Iris pigment epithelial cell (primary cell): ENCODE measurements around the gene TSPAN2.

Experiments used
- DNase-seq: peaks from one replicate; pipeline ENCODE4 v3.0.0-alpha.2; 2011; ENCODE audit warnings: low read depth

TSPAN2 gene

GRCh38 chr1:115113766-115114165 is 24.5 kb upstream of the TSPAN2 start:
- peak; percentile 29 for DNase-seq

- DNase-seq: no peak
Observed at GRCh38 chr1:115112496-115113375, 23.4 kb upstream of the TSPAN2 start.

DNA sequence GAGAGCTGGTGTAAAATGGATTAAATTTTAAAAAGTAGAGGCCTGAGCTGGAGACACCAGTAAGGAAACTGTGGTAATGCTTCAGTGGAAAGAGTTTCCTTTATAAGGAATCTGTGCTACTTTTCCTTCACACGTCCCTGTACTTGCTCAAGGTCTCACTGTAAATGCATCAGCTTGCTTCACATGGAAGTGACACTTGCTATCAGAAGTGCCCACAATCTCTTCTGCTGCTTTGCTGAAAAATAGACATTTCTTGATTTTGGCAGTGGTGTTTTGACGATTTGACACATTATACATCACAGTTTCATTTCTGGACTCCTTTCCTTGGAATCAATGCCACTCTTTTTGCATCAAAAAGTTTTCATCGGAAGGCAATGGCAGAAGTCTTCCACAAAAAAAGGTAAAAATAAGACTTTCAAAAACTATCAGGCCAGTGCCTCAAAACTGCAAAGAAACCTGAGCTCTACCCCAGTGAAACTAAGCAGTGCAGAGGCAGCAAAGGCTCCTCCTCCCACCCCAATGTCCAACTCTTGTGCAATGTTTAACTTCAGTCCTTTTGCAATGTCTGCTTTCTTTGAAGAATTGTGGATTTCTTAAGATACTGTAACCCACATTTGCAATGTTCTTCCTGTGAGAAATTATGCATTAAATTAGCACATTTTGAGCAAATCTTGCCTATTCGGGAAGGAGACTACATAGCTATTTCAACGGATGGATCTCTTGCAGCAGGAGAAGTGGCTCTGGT is 18.4 kb upstream of the TSPAN2 start:
- DNase-seq: peak; percentile 84

DNA sequence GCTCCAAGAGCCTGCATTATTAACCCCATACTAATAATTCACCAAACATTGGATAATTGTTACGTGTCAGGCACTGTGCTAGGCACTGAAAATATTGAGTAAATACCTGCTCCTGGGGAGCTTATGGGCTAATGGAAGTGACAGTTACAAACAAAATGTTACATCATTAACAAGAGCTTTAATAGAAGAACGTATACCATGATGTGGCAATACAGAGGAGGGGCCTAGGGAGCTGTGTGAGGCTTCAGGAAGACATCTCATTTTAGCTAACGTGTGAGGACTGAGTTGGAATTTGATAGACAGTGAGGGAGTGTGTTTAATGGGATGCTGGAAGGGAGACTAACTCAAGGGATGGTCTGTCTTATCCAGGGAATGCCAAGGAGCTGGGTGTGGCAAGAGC is 16.5 kb upstream of the TSPAN2 start:
- DNase-seq: no peak

DNA sequence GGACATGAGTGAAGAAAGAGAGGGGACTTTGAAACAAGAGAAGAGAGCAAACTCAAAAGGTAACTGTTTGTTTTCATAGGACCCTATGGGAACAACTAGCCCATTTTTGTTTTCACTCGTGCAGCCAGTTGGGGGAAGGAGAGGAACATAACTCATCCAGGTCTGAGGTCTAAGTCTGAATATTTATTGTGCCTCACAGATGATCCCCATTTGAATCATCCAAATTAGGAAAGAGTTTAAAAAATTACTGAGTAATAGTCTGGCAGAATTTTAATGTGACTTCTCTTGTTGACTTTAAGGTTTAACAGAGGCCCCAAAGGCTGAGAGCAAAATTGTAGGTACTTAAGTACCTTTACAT is 10.4 kb upstream of the TSPAN2 start:
- no peak for DNase-seq

- no peak for DNase-seq
Observed at GRCh38 chr1:115098979-115099692, 9.8 kb upstream of the TSPAN2 start.

DNA sequence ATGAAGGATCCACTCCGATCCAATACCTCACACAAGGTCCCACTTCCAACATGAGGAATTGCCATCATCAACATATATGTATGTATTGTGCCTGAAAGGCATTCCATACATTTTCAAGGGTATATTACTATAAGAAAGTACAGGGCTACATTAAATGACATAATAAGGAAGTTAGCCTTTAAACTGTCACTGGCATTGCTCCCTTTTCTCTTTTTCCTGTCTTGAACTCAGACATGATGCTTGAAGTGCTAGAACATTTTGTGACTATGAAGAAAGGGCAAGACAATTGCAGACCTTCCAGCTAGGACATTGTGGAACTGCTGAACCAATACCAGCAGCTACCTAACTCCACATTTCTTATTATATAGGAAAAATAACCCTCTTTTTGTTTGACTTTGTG is 2.9 kb upstream of the TSPAN2 start:
- no peak for DNase-seq

DNA sequence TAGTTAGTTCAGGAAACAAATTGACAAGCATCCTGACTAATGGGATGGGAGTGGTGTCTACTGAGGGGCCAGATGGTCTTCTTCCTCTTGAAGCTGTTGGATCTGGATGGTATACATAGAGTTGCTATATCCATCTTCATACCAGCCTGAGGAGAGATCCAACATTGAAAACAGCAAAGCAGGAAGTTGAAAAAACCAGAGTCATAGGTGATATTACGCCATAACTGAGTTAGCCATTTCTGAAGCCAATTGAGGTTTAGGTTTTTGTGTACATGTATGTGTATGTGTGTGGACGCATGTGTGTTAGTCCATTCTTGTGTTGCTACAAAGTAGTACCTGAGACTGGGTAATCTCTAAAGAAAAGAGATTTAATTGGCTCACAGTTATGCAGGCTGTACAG is 2.3 kb upstream of the TSPAN2 start:
- DNase-seq: no peak

DNA sequence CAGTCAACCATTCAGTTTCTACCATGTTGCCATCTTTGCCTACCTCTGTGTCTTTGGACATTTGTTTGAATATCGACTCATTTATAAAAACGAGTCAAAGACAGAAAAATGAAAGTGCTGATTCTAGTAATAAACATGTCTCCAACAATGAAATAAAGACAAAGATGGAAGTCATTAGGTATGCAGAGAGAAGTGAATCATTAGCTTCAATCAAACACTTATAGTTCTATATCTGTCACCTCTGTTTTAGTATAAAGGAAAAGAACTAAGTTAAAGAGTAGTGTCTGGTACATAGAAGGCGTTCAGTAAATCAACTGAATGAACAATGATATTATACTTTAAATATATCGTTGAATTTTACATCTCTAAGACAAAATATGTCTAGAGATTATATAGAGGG is 1.7 kb upstream of the TSPAN2 start:
- DNase-seq: no peak

DNA sequence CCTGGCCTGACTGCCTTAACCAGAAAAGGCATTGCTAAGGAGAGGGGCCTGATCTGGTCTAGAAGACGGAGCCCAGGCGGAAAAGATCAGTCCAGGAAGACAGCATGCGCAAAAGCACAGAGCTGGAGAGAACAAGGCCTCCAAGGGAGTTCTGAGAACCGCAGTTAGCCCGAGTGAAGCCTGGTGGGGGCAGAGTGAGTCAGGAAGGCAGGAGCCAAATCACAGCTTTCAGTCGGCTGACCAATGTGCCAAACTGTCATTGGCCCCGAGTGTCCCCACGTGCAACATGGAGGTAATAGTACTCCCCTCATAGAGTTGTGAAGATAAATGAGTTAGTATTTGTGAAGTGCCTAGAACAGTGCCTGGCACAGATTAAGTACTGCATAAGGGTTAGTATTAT is 1.2 kb upstream of the TSPAN2 start:
- peak; percentile 50 for DNase-seq

DNA sequence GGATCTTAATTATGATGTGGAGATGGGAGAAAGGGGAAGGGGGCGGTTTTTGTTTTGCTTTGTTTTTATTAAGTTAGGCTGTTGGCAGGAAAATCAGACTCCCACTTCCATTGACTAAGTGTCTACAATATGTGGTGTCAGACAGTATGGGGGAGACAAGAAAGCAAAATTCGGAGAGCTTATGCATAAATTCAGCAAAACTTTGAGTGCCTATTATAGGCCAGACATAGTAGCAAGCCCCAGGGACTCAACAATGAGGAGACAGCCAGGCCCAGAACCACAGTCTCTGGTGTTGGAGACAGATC is 835 bp upstream of the TSPAN2 start:
- DNase-seq: no peak

- no peak for DNase-seq
Observed at GRCh38 chr1:115088871-115089419, 358 bp downstream of the TSPAN2 start.

DNA sequence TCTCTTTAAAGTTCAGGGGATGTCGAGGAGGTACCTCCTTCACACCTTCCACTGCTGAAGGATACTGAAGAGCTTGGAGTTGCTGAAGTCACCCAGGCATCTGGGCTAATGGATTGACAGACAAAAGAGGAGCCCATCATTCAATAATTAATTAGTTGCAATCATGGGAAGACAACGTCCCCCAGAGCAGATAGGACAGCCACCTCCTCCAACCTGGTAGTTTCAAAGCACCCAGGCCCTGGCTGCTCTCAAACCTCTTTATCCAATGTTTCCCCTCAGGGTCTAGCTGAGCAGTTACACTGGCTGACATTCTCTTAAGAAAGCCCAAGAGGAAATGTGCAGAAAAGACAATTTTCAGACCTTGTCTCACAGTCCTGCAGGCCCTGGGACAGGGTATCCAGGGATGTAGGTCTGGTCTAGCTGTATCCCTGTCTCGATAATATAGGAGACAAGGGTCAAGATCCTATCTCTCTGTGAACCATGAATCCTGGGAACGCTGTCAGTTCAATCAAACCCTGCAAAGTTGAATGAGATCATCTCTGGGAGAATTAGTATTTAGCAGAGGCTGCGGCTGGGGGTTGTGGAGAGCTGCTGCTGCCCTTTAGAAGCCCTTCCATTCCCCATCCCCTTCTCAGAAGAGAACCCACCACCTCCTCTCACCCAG is 1.1 kb downstream of the TSPAN2 start:
- DNase-seq: no peak

- no peak for DNase-seq
Observed at GRCh38 chr1:115086176-115086830, 3.0 kb downstream of the TSPAN2 start.

GRCh38 chr1:115084902-115085511 is 4.3 kb downstream of the TSPAN2 start:
- DNase-seq: no peak

DNA sequence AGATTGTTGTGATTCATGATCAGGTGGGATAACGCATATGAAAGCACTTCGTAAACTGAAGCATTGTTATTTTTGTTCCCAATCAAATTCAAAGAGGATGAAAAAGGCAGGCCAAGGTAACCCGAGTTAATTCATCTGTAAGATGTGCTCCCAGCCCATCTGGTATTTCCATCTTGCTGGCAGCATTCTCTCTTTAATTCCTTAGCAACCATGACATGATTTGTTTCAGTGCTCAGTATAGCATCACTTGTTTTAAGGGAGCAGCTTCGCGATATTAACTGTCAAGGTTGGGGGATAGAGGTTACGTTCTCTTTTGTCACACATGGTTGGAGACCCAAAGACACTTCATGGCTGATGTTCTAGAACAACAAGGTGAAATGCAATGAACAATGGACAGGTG is 6.4 kb downstream of the TSPAN2 start:
- no peak for DNase-seq

DNA sequence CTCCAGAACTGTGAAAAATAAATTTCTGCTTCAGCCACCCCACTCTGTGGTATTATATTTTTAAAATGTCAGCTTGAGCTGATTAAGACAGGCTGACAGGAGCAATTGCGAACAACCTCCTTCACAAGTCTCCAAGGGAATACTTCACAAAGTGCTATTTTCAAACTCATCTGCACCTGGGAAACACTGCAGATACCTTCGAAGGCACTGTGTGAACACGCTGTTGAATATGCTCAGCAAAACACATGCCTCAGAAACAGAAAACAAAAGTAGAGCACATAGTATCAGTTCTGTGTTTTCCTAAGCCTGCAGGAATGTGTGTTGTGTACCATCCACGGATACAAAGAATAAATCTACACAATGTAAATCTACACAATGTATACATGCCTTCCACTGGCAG is 10.6 kb downstream of the TSPAN2 start:
- no peak for DNase-seq

GRCh38 chr1:115077984-115078330 is 11.3 kb downstream of the TSPAN2 start:
- DNase-seq: no peak

DNA sequence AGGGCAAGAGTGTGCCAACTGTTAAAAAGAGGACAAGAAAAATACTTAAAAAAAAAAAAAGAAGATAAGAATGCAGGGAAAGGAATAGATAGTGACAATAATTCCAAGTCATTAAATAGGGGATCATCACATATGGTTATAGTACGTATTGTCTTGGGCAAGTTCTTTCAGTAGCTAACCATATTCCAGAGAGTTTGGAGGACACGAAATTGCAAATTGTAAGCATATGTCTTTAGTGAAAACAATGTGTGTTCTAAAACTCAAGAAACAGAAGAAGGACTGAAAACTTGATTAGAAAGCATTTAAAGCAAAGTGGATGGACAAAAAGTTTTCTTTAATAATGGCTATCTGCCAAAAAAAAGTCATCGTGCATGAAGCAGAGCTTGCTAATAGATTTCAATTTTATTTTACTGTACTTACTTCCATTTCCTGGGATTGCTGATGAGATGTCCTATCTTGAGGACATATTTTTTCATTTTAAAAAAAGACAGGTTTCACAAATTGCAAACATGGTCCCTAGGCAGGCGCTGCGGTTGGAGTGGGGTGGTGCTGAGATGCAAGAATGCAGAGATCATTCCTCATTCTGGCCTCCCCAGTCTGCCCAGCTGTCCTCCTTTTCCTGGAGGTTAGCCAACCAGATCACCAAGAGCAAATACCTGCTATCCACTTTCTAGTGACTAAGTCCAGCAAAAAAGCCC is 11.9 kb downstream of the TSPAN2 start:
- no peak for DNase-seq

- peak; percentile 64 for DNase-seq
Observed at GRCh38 chr1:115076384-115076915, 12.9 kb downstream of the TSPAN2 start.
